D341Med (cell line): ENCODE results near the gene FRMD4A.

ENCODE experiments used
- DNase-seq: peaks from one replicate; pipeline ENCODE4 v3.0.0; 2012; ENCODE audit warnings: low spot score

Gene FRMD4A

GRCh38 chr10:13642293-13642692 is 688.4 kb downstream of the FRMD4A start:
- DNase-seq, result no peak

DNA sequence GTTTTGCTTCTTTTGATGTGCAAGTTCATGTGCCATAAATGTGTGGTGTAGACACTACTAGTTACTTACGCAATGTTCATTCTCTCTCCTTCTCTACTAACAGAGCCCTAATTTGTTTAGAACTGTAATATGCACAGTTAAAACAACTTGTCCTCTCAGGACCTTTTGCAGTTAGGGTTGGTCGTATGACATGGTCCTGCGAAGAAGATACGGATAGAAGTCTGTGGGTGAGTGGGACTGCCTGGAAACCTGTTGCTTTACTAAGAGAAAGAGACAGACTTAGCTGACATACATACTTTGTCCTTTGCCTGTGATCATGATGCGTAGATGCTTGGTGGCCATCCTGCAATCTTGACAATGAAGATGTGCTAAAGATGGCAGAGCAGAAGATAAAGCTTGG is 692.8 kb downstream of the FRMD4A start:
- no peak for DNase-seq

GRCh38 chr10:13637303-13637856 is 693.3 kb downstream of the FRMD4A start:
- DNase-seq, result no peak

GRCh38 chr10:13636776-13637175 is 693.9 kb downstream of the FRMD4A start:
- no peak for DNase-seq

- DNase-seq, result no peak
These were observed 696.5 kb downstream of the FRMD4A start for GRCh38 chr10:13634207-13634606.

GRCh38 chr10:13633689-13634088 is 697.0 kb downstream of the FRMD4A start:
- DNase-seq, result no peak

GRCh38 chr10:13632884-13633440 is 697.8 kb downstream of the FRMD4A start:
- no peak for DNase-seq

DNA sequence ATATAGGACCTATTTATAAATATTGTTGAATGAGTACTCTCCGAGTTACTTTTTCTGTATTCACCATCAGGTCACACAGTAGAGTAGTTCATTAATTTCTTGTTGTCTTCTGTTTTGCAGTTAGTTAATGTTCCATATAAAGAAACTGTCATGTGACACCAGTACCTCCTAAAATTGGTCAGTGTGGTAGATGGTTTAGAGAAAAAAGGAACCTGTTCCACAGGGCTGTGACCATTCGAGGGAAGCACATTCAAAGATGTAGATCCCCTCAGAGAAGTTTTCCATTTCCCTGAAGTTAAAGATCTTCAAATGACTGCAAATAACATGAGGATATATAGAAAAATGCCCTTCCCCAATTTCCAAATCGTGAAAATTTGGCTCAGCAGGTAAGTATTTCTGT is 698.3 kb downstream of the FRMD4A start:
- DNase-seq, result no peak

- DNase-seq, result no peak
These were observed 699.1 kb downstream of the FRMD4A start for GRCh38 chr10:13631594-13631993.

DNA sequence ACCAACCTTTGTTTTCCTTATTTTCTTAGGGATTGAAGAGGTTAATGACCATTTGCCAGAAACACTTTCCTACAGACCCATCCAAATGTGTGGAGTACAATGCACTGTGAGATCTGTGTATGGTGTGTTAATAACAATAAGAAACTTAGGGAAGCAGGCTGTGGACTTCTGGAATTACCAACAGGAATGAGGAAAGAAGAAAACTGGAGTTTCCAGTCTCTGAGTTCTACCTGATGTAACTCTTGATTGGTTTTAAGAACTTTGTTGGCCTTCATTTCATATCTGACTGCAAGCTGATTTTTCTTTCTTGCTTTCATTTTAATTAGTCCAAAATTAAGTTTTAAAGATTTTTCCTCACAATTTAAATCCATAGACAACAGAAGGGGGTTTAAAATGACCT is 700.5 kb downstream of the FRMD4A start:
- no peak for DNase-seq

DNA sequence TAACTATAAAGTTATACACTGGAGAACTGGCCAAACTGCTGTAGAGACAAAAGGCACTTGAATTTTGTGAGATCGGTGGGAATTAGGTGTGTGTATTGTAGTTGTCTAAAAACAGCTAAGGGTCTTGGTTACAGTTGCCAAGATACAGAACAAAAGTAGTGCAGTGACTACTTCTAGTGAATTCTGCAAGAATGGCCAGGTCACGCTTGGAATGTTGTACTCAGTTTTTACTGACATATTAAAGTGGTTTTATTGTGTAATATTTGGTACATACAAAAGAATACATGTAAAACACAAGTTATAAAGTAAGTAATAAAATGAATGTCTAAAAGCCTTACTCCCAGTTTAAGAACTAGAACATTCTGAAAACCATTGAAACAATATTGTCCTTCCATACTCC is 701.6 kb downstream of the FRMD4A start:
- no peak for DNase-seq

DNA sequence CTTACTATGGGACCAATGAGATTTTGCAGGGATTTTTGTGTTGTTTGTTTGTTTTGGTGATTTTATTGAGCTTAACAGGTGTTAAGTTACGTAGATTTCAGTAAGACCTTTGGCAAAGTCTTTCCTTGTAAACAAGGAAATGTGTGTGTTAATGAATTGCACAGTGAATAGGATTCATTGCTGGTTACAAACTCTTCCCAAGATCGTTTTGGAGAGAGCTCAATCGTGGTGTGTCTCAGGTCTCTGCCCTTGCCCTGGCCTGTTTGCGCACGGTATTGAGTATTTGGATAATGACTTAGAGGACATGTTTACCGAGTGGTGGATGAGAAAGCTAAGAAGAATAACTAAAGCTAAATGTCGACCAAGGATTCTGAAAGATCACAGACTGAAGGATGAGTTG is 702.1 kb downstream of the FRMD4A start:
- no peak for DNase-seq

DNA sequence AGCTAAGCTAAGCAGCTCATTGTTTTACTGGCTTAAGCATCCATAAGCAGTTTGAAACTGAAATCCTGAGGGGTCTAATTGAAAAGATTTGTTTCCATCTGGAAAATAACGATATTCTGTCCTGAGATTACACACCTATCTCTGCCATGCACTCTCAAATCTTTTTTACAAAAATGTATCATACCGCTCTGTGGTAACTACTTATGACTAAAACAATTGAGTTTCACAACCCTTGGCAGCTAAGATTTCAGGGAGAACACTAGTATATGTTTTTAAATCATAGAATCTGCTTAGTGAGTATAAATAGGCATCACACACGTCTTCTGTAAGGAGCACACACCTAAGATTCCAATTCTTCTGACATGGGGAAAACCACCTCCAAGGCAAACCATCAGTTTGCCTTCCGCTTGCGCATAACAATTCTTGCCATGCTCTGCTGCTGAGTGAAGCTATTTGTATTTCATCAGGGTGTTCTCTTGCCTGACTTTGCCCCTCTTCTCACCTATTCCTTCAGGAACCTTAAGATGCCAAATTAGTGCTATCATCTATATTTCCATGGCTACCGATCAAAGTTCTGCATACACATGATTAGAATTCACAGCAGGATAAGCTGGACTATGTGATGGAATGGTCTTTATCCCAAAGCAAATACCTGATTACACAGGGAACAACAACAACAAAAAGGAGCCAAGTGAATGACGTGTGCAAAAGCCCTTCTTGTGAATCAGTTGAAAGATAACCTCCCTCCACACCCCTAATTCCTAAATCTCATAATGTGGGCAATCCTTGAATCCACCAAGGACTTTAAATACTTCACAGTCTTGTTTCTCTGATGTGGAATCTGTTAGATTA is 703.0 kb downstream of the FRMD4A start:
- DNase-seq, result no peak

GRCh38 chr10:13624630-13625029 is 706.1 kb downstream of the FRMD4A start:
- no peak for DNase-seq

DNA sequence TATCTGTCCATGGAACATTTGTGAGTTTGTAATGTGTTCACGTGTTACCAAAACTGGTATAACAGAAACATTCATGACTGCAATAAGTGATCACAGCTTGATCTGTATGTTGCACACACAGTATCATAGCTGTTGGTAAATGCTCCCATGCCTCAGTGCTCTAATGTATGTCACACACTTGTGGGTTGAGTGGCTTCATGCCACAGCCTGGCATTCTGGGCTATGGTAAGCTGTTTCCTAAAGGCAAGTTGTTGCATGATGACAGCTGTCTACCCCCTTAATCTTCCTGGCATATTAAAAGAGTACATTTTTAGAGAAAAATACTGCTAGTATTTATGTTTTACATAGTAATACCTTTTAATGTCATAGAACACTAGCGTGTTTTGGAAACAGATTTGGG is 708.8 kb downstream of the FRMD4A start:
- DNase-seq, result no peak

- DNase-seq, result no peak
These were observed 713.6 kb downstream of the FRMD4A start for GRCh38 chr10:13617116-13617515.

DNA sequence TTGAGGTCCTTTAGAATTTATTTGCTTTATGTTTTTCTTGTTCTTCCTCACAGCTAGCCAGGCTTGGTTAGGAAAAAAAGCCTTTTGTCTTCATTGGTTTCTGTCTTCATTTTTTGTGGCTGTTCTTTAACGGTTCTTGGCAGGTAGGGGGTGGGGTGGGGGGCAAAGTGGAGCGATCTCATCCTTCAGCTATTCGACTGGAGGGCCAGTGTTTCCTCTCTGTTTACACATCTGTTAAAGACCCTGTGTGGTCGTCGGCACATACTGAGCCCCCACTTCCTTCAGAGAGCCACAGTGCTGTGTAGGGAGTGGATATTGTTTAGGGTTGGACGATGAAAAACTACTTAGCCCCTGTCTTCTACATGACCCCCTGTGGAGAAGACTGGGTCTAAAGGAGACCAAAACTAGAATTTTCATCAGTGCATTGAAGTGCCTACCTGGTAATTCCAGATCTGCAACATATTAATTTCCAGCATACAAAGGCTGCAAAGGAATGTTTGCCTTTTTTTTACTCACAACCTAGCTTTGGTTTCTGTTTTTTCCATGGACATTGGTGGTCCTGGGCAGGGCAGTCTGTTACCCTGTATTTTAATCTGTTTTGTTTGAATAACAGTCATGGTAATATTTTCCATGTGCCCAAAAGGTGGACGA is 714.9 kb downstream of the FRMD4A start:
- no peak for DNase-seq

DNA sequence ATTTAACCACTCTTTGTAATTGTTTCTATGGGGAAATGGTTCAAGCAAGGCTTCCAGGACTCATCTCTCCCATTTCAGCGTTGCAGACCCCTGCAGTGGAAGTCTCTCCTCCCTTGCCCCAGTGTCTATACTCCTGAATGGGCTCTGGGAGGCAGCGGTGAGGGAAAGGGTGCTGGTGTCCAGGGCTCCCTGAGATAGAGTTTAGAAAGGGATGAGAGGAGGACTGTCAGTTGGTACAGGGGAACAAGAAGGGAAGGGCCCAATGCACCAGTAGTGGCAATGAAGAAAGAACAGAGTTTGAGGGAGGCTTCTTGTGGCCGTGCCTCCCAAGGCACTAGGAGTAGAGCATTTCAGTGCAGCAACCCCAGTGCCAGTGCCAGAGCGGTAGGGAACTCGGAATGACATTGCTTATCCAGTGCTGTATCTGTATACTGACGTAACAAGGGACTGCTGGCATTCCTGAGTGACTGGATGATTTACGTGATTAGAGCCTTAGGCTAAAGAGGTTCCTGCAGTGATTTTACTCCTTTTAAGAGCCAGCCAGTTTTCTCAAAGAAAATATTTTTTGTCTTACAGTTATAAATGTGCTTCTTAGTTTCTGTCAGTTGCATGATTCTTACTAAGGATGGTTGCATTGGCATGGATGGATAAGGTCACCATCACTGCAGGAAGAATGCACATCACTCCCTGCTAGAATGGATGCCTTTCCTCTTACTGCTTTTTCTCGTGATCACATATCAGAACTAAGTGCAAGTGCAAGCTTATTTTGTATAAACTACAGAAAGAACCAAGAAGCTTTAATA is 716.0 kb downstream of the FRMD4A start:
- no peak for DNase-seq

- no peak for DNase-seq
These were observed 717.2 kb downstream of the FRMD4A start for GRCh38 chr10:13613519-13613918.

DNA sequence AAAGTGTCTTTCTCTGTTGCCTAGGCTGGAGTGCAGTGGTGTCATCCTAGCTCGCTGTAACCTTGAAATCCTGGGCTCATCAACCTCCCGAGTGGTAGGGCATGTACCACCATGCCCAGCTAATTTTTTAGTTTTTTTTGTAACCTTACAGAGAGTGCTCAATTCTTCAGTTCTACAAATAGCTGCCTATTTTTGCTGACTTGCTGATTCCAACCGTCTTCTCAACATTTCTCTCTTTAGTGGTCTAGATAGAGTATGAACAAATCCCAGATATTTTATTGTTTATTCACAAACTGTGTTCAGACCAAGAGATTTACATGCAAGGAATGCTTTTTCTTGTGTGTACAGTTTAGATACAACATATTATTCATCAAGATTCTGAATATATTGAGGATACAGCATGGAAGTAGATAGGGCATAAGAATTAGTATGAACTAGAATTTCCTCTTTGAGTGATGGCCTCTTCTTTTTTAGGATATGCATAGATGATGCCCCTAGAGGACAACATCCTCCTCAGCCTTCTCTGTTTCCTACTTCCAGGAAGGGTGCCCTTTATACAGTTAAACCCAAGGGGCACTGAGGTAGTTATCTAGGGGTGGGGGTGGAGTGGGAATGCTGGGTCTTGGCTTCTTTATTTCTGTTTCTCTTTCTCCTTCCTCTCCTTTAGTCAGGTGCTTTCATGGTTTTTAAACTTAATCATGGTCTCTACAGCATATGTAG is 717.9 kb downstream of the FRMD4A start:
- DNase-seq, result no peak

GRCh38 chr10:13608246-13608853 is 722.4 kb downstream of the FRMD4A start:
- DNase-seq, result no peak
